Ectodermal cell (in vitro differentiated cells): ENCODE data around the gene ASPDH.

Source experiments
- H3K27ac ChIP-seq: 2 replicates; pipeline ENCODE4 v1.7.0; 2013; ENCODE audit warnings: mild to moderate bottlenecking, low read depth, low read length; ENCODE audit not compliant: insufficient read depth, poor library complexity, severe bottlenecking
- H3K27me3 ChIP-seq: 2 replicates; pipeline ENCODE4 v1.7.0; 2013; ENCODE audit warnings: mild to moderate bottlenecking, low read length; ENCODE audit not compliant: insufficient read depth, control insufficient read depth, poor library complexity, severe bottlenecking
- H3K36me3 ChIP-seq: one replicate; pipeline ENCODE4 v1.7.0; 2013; ENCODE audit warnings: low read length; ENCODE audit not compliant: control insufficient read depth, insufficient read depth
- H3K4me1 ChIP-seq: one replicate; pipeline ENCODE4 v1.7.0; 2013; ENCODE audit warnings: low read length; ENCODE audit not compliant: control insufficient read depth, insufficient read depth
- H3K4me3 ChIP-seq: 2 replicates; pipeline ENCODE4 v1.7.0; 2013; ENCODE audit warnings: low read depth, low read length, control low read depth; ENCODE audit not compliant: insufficient read depth
- H3K9me3 ChIP-seq: 2 replicates; pipeline ENCODE4 v1.7.0; 2013; ENCODE audit warnings: mild to moderate bottlenecking, low read length, moderate library complexity; ENCODE audit not compliant: control insufficient read depth
- WGBS, 2 experiments: methylation state at CpG; one replicate each; pipeline ENCODE4 v1.1.7; 2013; ENCODE audit warnings: missing lambda C conversion rate in 2 of 2; 5-methylcytosine and 5-hydroxymethylcytosine counted together

Gene ASPDH

DNA sequence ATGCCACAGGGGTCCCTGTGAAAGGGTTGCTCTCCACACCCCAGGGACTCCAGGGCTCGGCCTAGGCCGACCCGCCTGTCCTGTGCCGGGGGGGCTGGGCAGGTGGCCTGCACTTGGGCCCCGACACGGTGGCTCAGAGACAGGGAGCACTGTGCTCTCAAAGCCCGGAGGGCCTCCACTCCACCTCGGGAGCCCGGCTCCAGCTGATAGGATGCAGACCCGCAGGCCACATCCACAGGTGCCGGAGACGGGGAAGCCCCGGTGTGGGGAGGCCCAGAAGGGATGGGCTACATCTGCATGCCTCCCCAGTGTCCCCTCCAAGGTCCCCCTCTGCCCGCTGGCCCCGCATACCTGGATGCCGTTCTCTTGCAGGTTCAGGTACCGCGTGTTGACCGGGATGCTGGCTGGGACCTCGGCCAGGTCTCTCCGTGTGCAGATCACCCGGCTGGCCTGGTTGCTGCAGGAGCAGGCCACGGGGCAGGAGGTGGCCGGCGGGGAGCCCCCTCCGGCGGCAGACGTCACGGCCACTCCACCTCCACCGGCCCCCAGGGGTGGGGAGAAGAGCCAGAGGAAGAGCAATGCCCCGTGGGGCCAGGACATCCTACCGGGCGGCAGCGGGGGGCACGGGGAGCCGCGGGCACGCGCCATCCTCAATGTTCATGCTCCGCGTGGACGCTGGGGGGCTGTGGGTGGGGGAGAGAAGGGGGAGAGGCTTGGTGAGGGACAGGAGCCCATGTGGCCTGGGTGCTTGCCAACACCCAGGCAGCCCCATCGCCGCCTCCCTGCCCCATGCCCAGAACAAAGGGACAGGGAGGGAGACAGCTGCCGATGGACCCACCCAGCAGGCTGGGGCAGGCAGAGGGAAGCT lies 34.7 kb upstream of the ASPDH start:
- 89 to 91% methylated on average over 45 of the region's 45 CpGs for WGBS, 2 experiments
- Histone ChIP-seq H3K27ac (no peak overlapping the region), H3K27me3 (peaks cover under 1% of the 10 kb centered on the region), H3K4me3 (no peak overlapping the region), H3K9me3 (no peaks in the 10 kb centered on the region), H3K4me1 (no peaks in the 10 kb centered on the region), H3K36me3 (no peaks in the 10 kb centered on the region)

DNA sequence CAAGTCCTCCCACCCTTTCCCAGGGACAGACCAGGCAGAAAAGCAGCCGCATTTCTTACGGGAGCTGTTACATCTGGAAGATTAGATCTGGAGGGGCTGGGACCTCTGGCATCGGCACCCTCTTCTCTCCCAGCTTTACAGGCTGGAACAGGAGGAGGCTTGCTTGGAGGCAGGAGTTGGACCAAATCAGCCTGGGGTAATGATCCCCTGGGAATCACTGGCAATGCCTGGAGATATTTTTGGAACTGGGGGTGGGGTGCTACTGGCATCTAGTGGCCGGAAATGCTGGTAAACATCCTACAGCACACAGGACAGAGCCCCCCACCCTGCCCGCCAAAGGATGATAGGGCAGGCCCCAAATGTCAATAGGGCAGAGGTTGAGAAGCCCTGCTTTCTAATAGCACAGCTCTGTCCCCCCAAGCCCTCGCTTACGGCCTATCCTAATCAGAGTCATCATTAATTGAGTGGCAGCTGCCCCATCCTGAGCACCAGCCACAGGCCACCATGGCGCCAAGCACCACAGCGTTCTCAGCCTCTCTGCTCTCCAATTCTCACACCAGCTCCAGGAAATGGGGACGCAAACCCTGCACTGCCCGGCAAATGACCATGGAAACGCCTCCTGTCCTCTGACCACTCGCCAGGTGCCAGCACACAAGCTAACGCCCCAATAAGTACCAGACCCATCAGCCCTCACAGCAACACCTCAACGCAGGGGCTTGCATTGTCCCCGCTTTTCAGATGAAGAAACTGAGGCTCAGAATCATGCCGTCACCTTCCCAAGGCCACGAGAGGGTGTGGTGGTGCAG lies 33.9 kb upstream of the ASPDH start:
- Histone ChIP-seq H3K27me3 (no peaks in the 10 kb centered on the region), H3K36me3 (no peaks in the 10 kb centered on the region)
- 88 to 90% methylated on average over 18 of the region's 18 CpGs for WGBS, 2 experiments

GRCh38 chr19:50546527-50547221 lies 33.0 kb upstream of the ASPDH start:
- Histone ChIP-seq H3K27me3 (no peaks in the 10 kb centered on the region), H3K27ac (no peak overlapping the region), H3K4me1 (no peaks in the 10 kb centered on the region), H3K9me3 (no peaks in the 10 kb centered on the region), H3K4me3 (no peak overlapping the region), H3K36me3 (no peaks in the 10 kb centered on the region)
- WGBS, 2 experiments = 88 to 90% methylated on average over 29 of the region's 29 CpGs

More for the DNA sequence above, 33.9 kb upstream of the ASPDH start:
- H3K4me3 ChIP-seq = no peak overlapping the region
- no peaks in the 10 kb centered on the region for H3K9me3 ChIP-seq
- no peaks in the 10 kb centered on the region for H3K4me1 ChIP-seq
- no peak overlapping the region for H3K27ac ChIP-seq

GRCh38 chr19:50542943-50543342 lies 29.2 kb upstream of the ASPDH start:
- no peaks in the 10 kb centered on the region for H3K36me3 ChIP-seq
- H3K4me3 ChIP-seq = no peak overlapping the region
- no peaks in the 10 kb centered on the region for H3K9me3 ChIP-seq
- H3K4me1 ChIP-seq = no peaks in the 10 kb centered on the region
- H3K27me3 ChIP-seq = no peaks in the 10 kb centered on the region
- no peak overlapping the region for H3K27ac ChIP-seq
- WGBS, 2 experiments = 90% methylated on average over 21 of the region's 21 CpGs

- H3K27ac ChIP-seq = no peak overlapping the region
- no peaks in the 10 kb centered on the region for H3K27me3 ChIP-seq
- no peaks in the 10 kb centered on the region for H3K9me3 ChIP-seq
- peaks cover 3% of the 10 kb centered on the region for H3K36me3 ChIP-seq
- no peaks in the 10 kb centered on the region for H3K4me1 ChIP-seq
- no peak overlapping the region for H3K4me3 ChIP-seq
- 41% methylated on average over 15 of the region's 15 CpGs for WGBS, 2 experiments
Measured at GRCh38 chr19:50537769-50538230, 24.1 kb upstream of the ASPDH start.

DNA sequence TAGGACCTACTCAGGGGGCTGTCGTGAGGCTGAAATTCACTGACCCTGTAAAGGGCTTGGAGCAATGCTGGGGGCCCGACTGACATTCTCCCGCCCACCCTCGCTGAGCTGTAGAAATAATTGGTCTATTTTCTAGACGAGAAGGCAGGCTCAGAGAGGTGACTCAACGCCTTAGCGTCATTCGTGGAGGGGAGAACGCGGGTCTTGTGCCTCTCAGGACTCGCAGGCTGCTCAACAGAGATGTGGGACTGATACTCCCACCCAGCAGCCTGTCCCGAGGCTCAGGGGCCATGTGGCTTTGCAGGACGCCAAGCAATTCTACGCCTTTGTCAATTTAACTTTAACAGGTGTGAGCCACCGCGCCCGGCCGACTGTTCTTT lies 23.6 kb upstream of the ASPDH start:
- no peaks in the 10 kb centered on the region for H3K9me3 ChIP-seq
- H3K27me3 ChIP-seq = no peaks in the 10 kb centered on the region
- WGBS, 2 experiments = 79 to 82% methylated on average over 18 of the region's 18 CpGs
- H3K36me3 ChIP-seq = peaks cover 3% of the 10 kb centered on the region
- no peak overlapping the region for H3K27ac ChIP-seq
- no peaks in the 10 kb centered on the region for H3K4me1 ChIP-seq
- H3K4me3 ChIP-seq = no peak overlapping the region

DNA sequence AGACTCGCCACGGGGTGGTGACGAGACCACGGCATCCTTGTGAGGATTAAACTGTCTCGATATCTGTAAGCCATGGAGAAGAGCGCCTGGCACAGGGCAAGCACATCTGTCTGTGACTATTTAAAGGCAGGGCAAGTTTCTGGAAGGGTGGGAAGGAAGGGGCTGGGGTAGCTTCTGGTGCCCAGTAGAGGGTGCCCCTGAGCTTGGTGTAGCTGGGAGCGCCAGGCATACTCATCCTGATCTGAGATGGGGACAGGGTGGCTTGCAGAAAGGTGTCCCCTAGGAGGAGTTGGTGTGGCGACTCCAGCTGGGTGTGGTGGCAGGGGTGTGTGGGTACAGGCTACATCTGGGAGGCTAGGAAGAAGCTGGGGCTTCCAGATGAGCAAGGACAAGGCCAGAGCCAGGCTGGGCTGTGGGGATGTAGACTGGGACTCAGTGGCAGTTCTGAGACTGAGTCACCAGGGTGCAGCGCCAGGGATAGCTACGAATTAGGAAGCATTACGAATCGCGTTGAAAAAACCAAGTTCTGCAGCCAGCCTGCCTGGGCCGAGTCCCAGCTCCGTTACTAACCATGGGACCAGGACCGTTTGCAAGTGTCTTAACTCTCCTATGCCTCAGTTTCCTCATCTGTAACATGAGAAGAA lies 23.1 kb upstream of the ASPDH start:
- Histone ChIP-seq H3K4me1 (no peaks in the 10 kb centered on the region), H3K9me3 (no peaks in the 10 kb centered on the region), H3K4me3 (no peak overlapping the region), H3K27me3 (no peaks in the 10 kb centered on the region), H3K27ac (no peak overlapping the region), H3K36me3 (peaks cover 3% of the 10 kb centered on the region)
- WGBS, 2 experiments = 92 to 93% methylated on average over 16 of the region's 16 CpGs

DNA sequence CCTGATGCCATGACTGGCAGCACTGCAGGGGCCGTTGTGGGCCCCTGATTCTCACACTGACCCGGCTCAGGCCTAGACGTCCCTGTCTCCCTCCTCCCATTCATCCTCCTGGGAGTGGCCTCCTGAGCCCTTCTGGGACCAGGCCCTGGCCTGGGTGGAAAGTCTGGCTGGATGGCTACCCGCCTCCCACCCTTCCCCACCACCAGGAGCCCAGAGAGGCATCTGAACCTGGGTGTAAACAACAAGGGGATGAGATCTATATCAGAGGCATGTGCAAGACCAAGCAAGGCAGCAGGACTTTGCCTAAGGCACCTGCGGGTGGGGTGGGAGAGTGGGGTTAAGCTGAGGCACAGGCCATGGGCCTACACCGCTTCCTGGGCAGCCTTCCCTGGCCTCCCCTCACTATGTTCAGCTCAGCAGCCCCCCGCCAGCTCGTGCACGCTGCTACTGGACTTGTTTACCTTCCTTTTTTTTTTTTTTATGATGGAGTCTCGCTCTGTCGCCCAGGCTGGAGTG lies 22.0 kb upstream of the ASPDH start:
- no peaks in the 10 kb centered on the region for H3K27me3 ChIP-seq
- no peak overlapping the region for H3K4me3 ChIP-seq
- H3K36me3 ChIP-seq = peaks cover 3% of the 10 kb centered on the region
- no peaks in the 10 kb centered on the region for H3K4me1 ChIP-seq
- no peaks in the 10 kb centered on the region for H3K9me3 ChIP-seq
- WGBS, 2 experiments = 85 to 86% methylated on average over 11 of the region's 11 CpGs
- no peak overlapping the region for H3K27ac ChIP-seq

- 90 to 95% methylated on average over 3 of the region's 3 CpGs for WGBS, 2 experiments
- Histone ChIP-seq H3K9me3 (no peaks in the 10 kb centered on the region), H3K4me1 (no peaks in the 10 kb centered on the region), H3K4me3 (no peak overlapping the region), H3K27ac (no peak overlapping the region), H3K27me3 (no peaks in the 10 kb centered on the region), H3K36me3 (peaks cover 3% of the 10 kb centered on the region)
Measured at GRCh38 chr19:50534478-50534877, 20.8 kb upstream of the ASPDH start.
